ENCODE measurements around the gene AIG1.

- TF ChIP-seq POLR2AphosphoS5 (IDR thresholded peaks at IDR 0.05; ENCODE audit: low read depth, low read length) = no peak
- TF ChIP-seq POLR2A (IDR thresholded peaks at IDR 0.05; ENCODE audit: low read depth, low read length) = no peak
- TF ChIP-seq TAF1 (IDR thresholded peaks at IDR 0.05; ENCODE audit: borderline replicate concordance, low read depth, low read length) = no peak
Measured at GRCh38 chr6:143234734-143235133, 174.0 kb downstream of the AIG1 start.

Measured in GM12892 (cell line).